Karpas-422 (cell line): ENCODE results near the gene PPM1L. TPM values are rescaled to one million over a fixed set of nuclear protein-coding genes. Genes with fewer than 3 reads are reported as not detected.

Experiments used
- DNase-seq: peaks from one replicate; pipeline ENCODE4 v3.0.0-alpha.2; 2015
- H2AFZ ChIP-seq: fragments of 200-600 bp; sonication (generic); 2 replicates; pipeline ENCODE4 v1.6.1; 2014; ENCODE audit warnings: antibody characterized with exemption, low read length, mixed read lengths
- H3K27ac ChIP-seq: fragments of 200-600 bp; sonication (generic); 2 replicates; pipeline ENCODE4 v1.5.1; 2014; ENCODE audit warnings: mild to moderate bottlenecking, low read length, moderate library complexity
- H3K27me3 ChIP-seq: fragments of 200-600 bp; sonication (generic); 2 replicates; pipeline ENCODE4 v1.6.1; 2014; ENCODE audit warnings: low read length, mixed read lengths
- H3K36me3 ChIP-seq: fragments of 200-600 bp; sonication (generic); 2 replicates; pipeline ENCODE4 v1.6.1; 2014; ENCODE audit warnings: low read length, mixed read lengths; ENCODE audit not compliant: insufficient read depth
- H3K4me1 ChIP-seq: fragments of 200-600 bp; sonication (generic); 2 replicates; pipeline ENCODE4 v1.6.1; 2014; ENCODE audit warnings: mild to moderate bottlenecking, low read length, mixed read lengths
- H3K4me2 ChIP-seq: fragments of 200-600 bp; sonication (generic); 2 replicates; pipeline ENCODE4 v1.6.1; 2014; ENCODE audit warnings: low read length, low read depth, mild to moderate bottlenecking; ENCODE audit not compliant: poor library complexity, severe bottlenecking
- H3K4me3 ChIP-seq: fragments of 200-600 bp; sonication (generic); 2 replicates; pipeline ENCODE4 v1.5.1; 2014; ENCODE audit warnings: mild to moderate bottlenecking, antibody characterized with exemption, low read length, mixed read lengths
- H3K79me2 ChIP-seq: fragments of 200-600 bp; sonication (generic); 2 replicates; pipeline ENCODE4 v1.6.1; 2014; ENCODE audit warnings: mild to moderate bottlenecking, low read length, mixed read lengths
- H3K9ac ChIP-seq: fragments of 200-600 bp; sonication (generic); 2 replicates; pipeline ENCODE4 v1.6.0; 2014; ENCODE audit warnings: low read length
- H3K9me2 ChIP-seq: fragments of 200-600 bp; sonication (generic), shearing (Covaris generic); replicated peaks from 2 replicates; pipeline ENCODE4 v1.6.0; 2014; ENCODE audit warnings: mild to moderate bottlenecking, low read length, moderate library complexity; ENCODE audit not compliant: insufficient read depth
- H3K9me3 ChIP-seq: fragments of 300-700, 200-600 bp; sonication (generic); 2 replicates; pipeline ENCODE4 v1.6.1; 2014; ENCODE audit warnings: low read length, mixed read lengths
- H4K20me1 ChIP-seq: fragments of 200-600 bp; sonication (generic); 2 replicates; pipeline ENCODE4 v1.6.1; 2014; ENCODE audit warnings: mild to moderate bottlenecking, antibody characterized with exemption, low read length, low read depth; ENCODE audit not compliant: insufficient read depth
- total RNA-seq: library from RNA; depleted of rRNA; stranded (reverse); fragments of >200 nt; shearing (Covaris generic); gene quantifications from 2 replicates; pipeline ENCODE4 v1.2.3, GENCODE V29; 2014; ENCODE audit warnings: low replicate concordance; rRNA removed

Gene PPM1L
- total RNA-seq, 1 experiment from 2014 or later: 1.8 TPM

- H3K9me2 ChIP-seq: no peaks in the 10 kb centered on the region
- H3K27ac ChIP-seq: no peak overlapping the region
- H3K4me1 ChIP-seq: peaks cover 14% of the 10 kb centered on the region
- no peak overlapping the region for H2AFZ ChIP-seq
- no peak overlapping the region for H3K4me3 ChIP-seq
- H3K9ac ChIP-seq: no peak overlapping the region
- DNase-seq: no peak
- peaks cover 3% of the 10 kb centered on the region; the same call in 1 of the 2 replicates for H3K79me2 ChIP-seq
- H3K27me3 ChIP-seq: no peaks in the 10 kb centered on the region
- no peaks in the 10 kb centered on the region for H4K20me1 ChIP-seq
- H3K36me3 ChIP-seq: no peaks in the 10 kb centered on the region
- H3K9me3 ChIP-seq: no peaks in the 10 kb centered on the region
- no peak overlapping the region for H3K4me2 ChIP-seq
These were observed 351.3 kb downstream of the PPM1L start for GRCh38 chr3:161107311-161107710.

DNA sequence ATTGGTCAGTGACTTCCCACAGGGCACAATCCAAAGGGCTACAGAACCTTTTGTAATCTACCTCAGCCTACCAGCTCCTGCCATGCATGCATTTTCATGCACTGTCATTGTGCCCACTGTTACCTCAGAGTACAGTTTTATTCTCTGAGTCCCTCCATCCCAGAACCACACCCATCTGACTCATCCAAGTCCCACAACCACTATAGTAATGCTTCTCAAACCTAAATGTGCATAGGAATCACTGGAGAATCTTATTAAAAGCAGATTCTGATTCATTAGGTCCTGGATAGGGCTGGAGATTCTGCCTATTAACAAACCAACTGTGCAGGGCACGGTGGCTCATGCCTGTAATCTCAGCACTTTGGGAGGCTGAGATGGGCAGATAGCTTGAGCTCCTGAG lies 352.8 kb downstream of the PPM1L start:
- Histone ChIP-seq H2AFZ (no peak overlapping the region), H3K36me3 (no peaks in the 10 kb centered on the region), H3K27ac (no peak overlapping the region), H4K20me1 (no peaks in the 10 kb centered on the region), H3K9me3 (no peaks in the 10 kb centered on the region), H3K4me2 (no peak overlapping the region), H3K9ac (no peak overlapping the region), H3K27me3 (no peaks in the 10 kb centered on the region), H3K9me2 (no peaks in the 10 kb centered on the region), H3K4me3 (no peak overlapping the region), H3K4me1 (peaks cover 14% of the 10 kb centered on the region), H3K79me2 (peaks cover 3% of the 10 kb centered on the region; the same call in 1 of the 2 replicates)
- DNase-seq: no peak

- H3K4me2 ChIP-seq: no peak overlapping the region
- no peaks in the 10 kb centered on the region for H4K20me1 ChIP-seq
- H3K9me3 ChIP-seq: peaks cover 10% of the 10 kb centered on the region
- DNase-seq: no peak
- H3K27ac ChIP-seq: no peak overlapping the region
- no peaks in the 10 kb centered on the region for H3K79me2 ChIP-seq
- H3K36me3 ChIP-seq: no peaks in the 10 kb centered on the region
- H3K27me3 ChIP-seq: no peaks in the 10 kb centered on the region
- no peak overlapping the region for H3K4me3 ChIP-seq
- no peak overlapping the region for H2AFZ ChIP-seq
- no peaks in the 10 kb centered on the region for H3K4me1 ChIP-seq
- no peak overlapping the region for H3K9ac ChIP-seq
- no peaks in the 10 kb centered on the region for H3K9me2 ChIP-seq
These were observed 361.6 kb downstream of the PPM1L start for GRCh38 chr3:161117646-161118045.

GRCh38 chr3:161126495-161126894 lies 370.5 kb downstream of the PPM1L start:
- Histone ChIP-seq H3K4me2 (no peak overlapping the region), H4K20me1 (no peaks in the 10 kb centered on the region), H3K9me3 (no peaks in the 10 kb centered on the region), H3K4me1 (no peaks in the 10 kb centered on the region), H3K4me3 (no peak overlapping the region), H3K36me3 (no peaks in the 10 kb centered on the region), H2AFZ (no peak overlapping the region), H3K27ac (no peak overlapping the region), H3K79me2 (no peaks in the 10 kb centered on the region), H3K9ac (no peak overlapping the region), H3K27me3 (no peaks in the 10 kb centered on the region), H3K9me2 (no peaks in the 10 kb centered on the region)
- DNase-seq: no peak

Other genes starting within 250 kb of the PPM1L start
- 21.1 and 40.8 TPM in 2 replicates for gene KPNA4, start 190.7 kb upstream of the PPM1L start, total RNA-seq
- not detected in 2 replicates for gene ARL14, start 79.1 kb upstream of the PPM1L start, total RNA-seq